WTC11 (cell line): ENCODE results near the gene AQP9.

ENCODE experiments used
- ESRRA ChIP-seq: sonication (generic); formaldehyde crosslinking; IDR thresholded peaks from 2 replicates; pipeline ENCODE4 v1.8.1; 2022; ENCODE audit warnings: mild to moderate bottlenecking, missing genetic modification reagents, borderline replicate concordance
- TF ChIP-seq, protein P1 (sequence below): sonication (generic); formaldehyde crosslinking; IDR thresholded peaks from 2 replicates; pipeline ENCODE4 v1.8.1; 2022; ENCODE audit warnings: mild to moderate bottlenecking, moderate library complexity, missing genetic modification reagents
- TF ChIP-seq, protein P2 (sequence below): fragments of 200-600 bp; IDR thresholded peaks from 2 replicates; pipeline ENCODE4 v1.8.0; 2022; ENCODE audit warnings: antibody characterized with exemption
- TF ChIP-seq, protein P3 (sequence below): sonication (generic); formaldehyde crosslinking; IDR thresholded peaks from 2 replicates; pipeline ENCODE4 v1.8.1; 2023; ENCODE audit warnings: mild to moderate bottlenecking, missing genetic modification reagents, moderate library complexity

DNA sequence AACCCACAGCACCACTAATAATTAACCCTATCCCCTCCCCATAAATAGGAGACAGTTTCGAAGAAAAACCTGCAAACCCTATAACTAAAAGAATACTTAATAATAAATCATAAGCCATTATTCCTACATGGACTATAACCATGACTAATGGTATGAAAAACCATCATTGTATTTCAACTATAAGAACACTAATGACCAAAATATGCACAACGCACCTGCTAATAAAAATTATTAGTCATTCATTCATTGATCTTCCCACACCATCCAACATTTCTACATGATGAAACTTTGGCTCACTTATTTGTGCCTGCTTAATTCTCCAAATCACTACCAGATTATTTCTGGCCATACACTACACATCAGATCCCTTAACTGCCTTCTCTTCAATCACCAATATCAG lies 16.6 kb downstream of the AQP9 start:
- TF ChIP-seq, protein P1, sequence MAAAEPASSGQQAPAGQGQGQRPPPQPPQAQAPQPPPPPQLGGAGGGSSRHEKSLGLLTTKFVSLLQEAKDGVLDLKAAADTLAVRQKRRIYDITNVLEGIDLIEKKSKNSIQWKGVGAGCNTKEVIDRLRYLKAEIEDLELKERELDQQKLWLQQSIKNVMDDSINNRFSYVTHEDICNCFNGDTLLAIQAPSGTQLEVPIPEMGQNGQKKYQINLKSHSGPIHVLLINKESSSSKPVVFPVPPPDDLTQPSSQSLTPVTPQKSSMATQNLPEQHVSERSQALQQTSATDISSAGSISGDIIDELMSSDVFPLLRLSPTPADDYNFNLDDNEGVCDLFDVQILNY, result no peak
- TF ChIP-seq, protein P2, sequence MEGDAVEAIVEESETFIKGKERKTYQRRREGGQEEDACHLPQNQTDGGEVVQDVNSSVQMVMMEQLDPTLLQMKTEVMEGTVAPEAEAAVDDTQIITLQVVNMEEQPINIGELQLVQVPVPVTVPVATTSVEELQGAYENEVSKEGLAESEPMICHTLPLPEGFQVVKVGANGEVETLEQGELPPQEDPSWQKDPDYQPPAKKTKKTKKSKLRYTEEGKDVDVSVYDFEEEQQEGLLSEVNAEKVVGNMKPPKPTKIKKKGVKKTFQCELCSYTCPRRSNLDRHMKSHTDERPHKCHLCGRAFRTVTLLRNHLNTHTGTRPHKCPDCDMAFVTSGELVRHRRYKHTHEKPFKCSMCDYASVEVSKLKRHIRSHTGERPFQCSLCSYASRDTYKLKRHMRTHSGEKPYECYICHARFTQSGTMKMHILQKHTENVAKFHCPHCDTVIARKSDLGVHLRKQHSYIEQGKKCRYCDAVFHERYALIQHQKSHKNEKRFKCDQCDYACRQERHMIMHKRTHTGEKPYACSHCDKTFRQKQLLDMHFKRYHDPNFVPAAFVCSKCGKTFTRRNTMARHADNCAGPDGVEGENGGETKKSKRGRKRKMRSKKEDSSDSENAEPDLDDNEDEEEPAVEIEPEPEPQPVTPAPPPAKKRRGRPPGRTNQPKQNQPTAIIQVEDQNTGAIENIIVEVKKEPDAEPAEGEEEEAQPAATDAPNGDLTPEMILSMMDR, result no peak
- no peak for TF ChIP-seq ESRRA
- TF ChIP-seq, protein P3, sequence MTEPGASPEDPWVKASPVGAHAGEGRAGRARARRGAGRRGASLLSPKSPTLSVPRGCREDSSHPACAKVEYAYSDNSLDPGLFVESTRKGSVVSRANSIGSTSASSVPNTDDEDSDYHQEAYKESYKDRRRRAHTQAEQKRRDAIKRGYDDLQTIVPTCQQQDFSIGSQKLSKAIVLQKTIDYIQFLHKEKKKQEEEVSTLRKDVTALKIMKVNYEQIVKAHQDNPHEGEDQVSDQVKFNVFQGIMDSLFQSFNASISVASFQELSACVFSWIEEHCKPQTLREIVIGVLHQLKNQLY (CRISPR knock-in tag), result no peak
